ENCODE data around the gene PEAR1. TPM values are rescaled to one million over a fixed set of nuclear protein-coding genes. Genes with fewer than 3 reads are reported as not detected.

PEAR1 gene
- total RNA-seq, 1 experiment from 2014 or later, result 11.9 TPM

DNA sequence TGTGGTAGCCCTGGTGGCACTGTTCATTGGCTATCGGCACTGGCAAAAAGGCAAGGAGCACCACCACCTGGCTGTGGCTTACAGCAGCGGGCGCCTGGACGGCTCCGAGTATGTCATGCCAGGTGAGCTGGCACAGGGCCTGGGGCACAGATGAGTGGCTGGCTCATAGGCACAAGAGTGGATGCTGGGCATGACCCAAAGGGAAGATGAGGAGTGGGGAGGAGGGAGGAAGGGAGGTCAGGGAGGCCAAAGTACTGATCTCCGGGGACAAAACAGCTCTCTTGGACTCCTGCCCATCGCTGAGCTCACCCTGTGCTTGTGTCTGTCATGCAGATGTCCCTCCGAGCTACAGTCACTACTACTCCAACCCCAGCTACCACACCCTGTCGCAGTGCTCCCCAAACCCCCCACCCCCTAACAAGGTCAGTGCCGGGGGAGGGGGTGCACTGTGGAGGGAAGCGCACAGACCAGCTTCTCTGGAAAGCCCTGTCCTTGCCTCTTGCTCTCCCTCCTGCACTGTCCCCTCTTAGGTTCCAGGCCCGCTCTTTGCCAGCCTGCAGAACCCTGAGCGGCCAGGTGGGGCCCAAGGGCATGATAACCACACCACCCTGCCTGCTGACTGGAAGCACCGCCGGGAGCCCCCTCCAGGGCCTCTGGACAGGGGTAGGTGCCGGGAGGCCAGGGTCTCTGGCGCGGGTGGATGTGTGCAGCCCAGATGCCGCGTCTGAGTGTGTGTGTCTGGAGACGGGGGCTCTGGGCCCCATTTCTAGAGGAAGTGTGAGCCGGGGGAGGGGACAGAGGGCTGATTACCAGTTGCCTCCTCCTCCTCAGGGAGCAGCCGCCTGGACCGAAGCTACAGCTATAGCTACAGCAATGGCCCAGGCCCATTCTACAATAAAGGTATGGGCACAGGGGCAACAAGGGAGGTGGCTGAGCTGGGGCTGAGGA lies 19.6 kb downstream of the PEAR1 start:
- CTCF ChIA-PET, result interaction anchor here (0.5 kb wide), 1 partner anchor 130 kb away, joined by 5 read pairs; no protein-coding TSS in a partner anchor
- no peak overlapping the region for H3K27ac ChIP-seq (ENCODE audit: low read length)
- no TSS peak for BruUV-seq (replicated peaks)

DNA sequence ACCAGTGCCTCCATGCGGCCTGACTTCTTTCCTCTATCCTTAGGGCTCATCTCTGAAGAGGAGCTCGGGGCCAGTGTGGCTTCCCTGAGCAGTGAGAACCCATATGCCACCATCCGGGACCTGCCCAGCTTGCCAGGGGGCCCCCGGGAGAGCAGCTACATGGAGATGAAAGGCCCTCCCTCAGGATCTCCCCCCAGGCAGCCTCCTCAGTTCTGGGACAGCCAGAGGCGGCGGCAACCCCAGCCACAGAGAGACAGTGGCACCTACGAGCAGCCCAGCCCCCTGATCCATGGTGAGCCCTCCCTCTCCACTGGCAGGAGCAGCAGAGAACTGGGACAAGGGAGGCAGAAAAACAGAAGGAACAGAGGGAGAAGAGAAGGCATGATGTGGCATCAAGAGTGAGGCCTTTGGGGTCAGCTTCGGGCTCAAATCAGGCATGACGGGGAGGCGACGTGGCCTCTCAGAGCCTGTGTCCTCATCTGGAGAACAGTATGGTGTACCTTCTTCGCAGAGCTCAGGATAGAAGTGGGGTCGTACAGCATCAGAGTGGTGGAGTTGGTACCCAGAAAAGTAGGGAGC lies 20.4 kb downstream of the PEAR1 start:
- Histone ChIP-seq H3K9ac (ENCODE audit: low read length) (no peak overlapping the region), H4K20me1 (ENCODE audit: low read length) (no peaks in the 10 kb centered on the region), H3K9me3 (ENCODE audit: low read length) (no peaks in the 10 kb centered on the region), H2AFZ (ENCODE audit: low read length) (no peak overlapping the region), H3K9me2 (replicated peaks; ENCODE audit: low read length) (no peaks in the 10 kb centered on the region), H3K79me2 (ENCODE audit: low read length) (no peaks in the 10 kb centered on the region), H3K36me3 (ENCODE audit: low read depth, low read length) (peaks cover 15% of the 10 kb centered on the region), H3K4me1 (ENCODE audit: insufficient read depth, low read length) (peaks cover 2% of the 10 kb centered on the region), H3K27me3 (ENCODE audit: low read length) (no peaks in the 10 kb centered on the region), H3K4me2 (ENCODE audit: low read length) (no peak overlapping the region), H3K4me3 (ENCODE audit: low read length) (no peak overlapping the region), H3F3A (ENCODE audit: low read length, unreplicated experiment) (no peaks in the 10 kb centered on the region), H3K27ac (ENCODE audit: low read length) (no peak overlapping the region)
- no TSS peak for BruUV-seq (replicated peaks)
- TF ChIP-seq EZH2phosphoT487 (IDR thresholded peaks at IDR 0.05; ENCODE audit: borderline replicate concordance, low read length), result no peak
- no peak for TF ChIP-seq EZH2 (IDR thresholded peaks at IDR 0.05; ENCODE audit: low read length, unreplicated experiment)
- TF ChIP-seq, protein P1, sequence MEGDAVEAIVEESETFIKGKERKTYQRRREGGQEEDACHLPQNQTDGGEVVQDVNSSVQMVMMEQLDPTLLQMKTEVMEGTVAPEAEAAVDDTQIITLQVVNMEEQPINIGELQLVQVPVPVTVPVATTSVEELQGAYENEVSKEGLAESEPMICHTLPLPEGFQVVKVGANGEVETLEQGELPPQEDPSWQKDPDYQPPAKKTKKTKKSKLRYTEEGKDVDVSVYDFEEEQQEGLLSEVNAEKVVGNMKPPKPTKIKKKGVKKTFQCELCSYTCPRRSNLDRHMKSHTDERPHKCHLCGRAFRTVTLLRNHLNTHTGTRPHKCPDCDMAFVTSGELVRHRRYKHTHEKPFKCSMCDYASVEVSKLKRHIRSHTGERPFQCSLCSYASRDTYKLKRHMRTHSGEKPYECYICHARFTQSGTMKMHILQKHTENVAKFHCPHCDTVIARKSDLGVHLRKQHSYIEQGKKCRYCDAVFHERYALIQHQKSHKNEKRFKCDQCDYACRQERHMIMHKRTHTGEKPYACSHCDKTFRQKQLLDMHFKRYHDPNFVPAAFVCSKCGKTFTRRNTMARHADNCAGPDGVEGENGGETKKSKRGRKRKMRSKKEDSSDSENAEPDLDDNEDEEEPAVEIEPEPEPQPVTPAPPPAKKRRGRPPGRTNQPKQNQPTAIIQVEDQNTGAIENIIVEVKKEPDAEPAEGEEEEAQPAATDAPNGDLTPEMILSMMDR (conservative IDR thresholded peaks at IDR 0.05; ENCODE audit: low read depth, low read length), result no peak
- ChIA-PET POLR2A (ENCODE audit: unreplicated experiment) (no interaction called here), CTCF (interaction anchor here (0.5 kb wide), 1 partner anchor 130 kb away, joined by 5 read pairs; no protein-coding TSS in a partner anchor)
- intact Hi-C loops (cut with micrococcal nuclease), result no loop called here
- no peak for DNase-seq
- ATAC-seq, result no peak

More for the DNA sequence above, 19.6 kb downstream of the PEAR1 start:
- Histone ChIP-seq H3K4me3 (ENCODE audit: low read length) (no peak overlapping the region), H3K9ac (ENCODE audit: low read length) (no peak overlapping the region), H3K9me3 (ENCODE audit: low read length) (no peaks in the 10 kb centered on the region), H3K79me2 (ENCODE audit: low read length) (no peaks in the 10 kb centered on the region), H3K4me2 (ENCODE audit: low read length) (no peak overlapping the region), H3F3A (ENCODE audit: low read length, unreplicated experiment) (no peaks in the 10 kb centered on the region), H3K36me3 (ENCODE audit: low read depth, low read length) (peaks cover 15% of the 10 kb centered on the region), H4K20me1 (ENCODE audit: low read length) (no peaks in the 10 kb centered on the region), H3K27me3 (ENCODE audit: low read length) (no peaks in the 10 kb centered on the region), H3K4me1 (ENCODE audit: insufficient read depth, low read length) (peaks cover 9% of the 10 kb centered on the region), H3K9me2 (replicated peaks; ENCODE audit: low read length) (no peaks in the 10 kb centered on the region), H2AFZ (ENCODE audit: low read length) (no peak overlapping the region)
- no peak for TF ChIP-seq EZH2 (IDR thresholded peaks at IDR 0.05; ENCODE audit: low read length, unreplicated experiment)
- no peak for TF ChIP-seq EZH2phosphoT487 (IDR thresholded peaks at IDR 0.05; ENCODE audit: borderline replicate concordance, low read length)
- TF ChIP-seq, protein P1 (conservative IDR thresholded peaks at IDR 0.05; ENCODE audit: low read depth, low read length), result no peak
- intact Hi-C loops (cut with micrococcal nuclease), result no loop called here
- POLR2A ChIA-PET (ENCODE audit: unreplicated experiment), result no interaction called here
- ATAC-seq (no peak), DNase-seq (no peak)
